LNCaP clone FGC (cell line): ENCODE data around the gene JAG1.

ENCODE experiments used
- DNase-seq: peaks from one replicate; pipeline ENCODE4 v3.0.0-alpha.2; 2011; ENCODE audit warnings: low read depth
- H3K4me3 ChIP-seq: 2 replicates; pipeline ENCODE4 v1.5.1; 2011; ENCODE audit warnings: mild to moderate bottlenecking, low read depth, low read length, control low read depth
- CTCF ChIP-seq: IDR thresholded peaks from 2 replicates; pipeline ENCODE4 v1.5.1; 2012; ENCODE audit warnings: mild to moderate bottlenecking; ENCODE audit not compliant: control insufficient read depth, insufficient read depth; ENCODE audit errors: extremely low read depth

JAG1 gene

GRCh38 chr20:10644458-10645204 lies 29.2 kb downstream of the JAG1 start:
- no peak for DNase-seq

DNA sequence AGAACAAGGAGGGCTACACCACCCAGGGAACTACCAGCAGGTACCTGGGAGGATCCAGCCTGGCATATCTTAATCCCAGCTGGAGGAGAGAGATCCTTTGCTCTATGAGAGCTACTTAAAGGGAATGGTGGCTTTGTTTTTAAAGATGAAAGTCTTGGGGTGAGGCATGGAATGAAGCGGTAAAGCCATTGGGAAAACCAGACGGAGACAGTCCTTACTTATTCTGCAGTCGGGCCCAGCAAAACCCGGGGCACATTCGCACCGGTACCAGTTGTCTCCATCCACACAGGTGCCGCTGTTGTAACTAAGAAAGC lies 30.3 kb downstream of the JAG1 start:
- no peak for DNase-seq
- TF ChIP-seq CTCF: no peak
- no peak overlapping the region for H3K4me3 ChIP-seq

More at GRCh38 chr20:10644458-10645204, 29.2 kb downstream of the JAG1 start:
- no peak for TF ChIP-seq CTCF
- no peak overlapping the region for H3K4me3 ChIP-seq

GRCh38 chr20:10642856-10643559 lies 30.8 kb downstream of the JAG1 start:
- H3K4me3 ChIP-seq: no peak overlapping the region
- DNase-seq: no peak
- no peak for TF ChIP-seq CTCF

DNA sequence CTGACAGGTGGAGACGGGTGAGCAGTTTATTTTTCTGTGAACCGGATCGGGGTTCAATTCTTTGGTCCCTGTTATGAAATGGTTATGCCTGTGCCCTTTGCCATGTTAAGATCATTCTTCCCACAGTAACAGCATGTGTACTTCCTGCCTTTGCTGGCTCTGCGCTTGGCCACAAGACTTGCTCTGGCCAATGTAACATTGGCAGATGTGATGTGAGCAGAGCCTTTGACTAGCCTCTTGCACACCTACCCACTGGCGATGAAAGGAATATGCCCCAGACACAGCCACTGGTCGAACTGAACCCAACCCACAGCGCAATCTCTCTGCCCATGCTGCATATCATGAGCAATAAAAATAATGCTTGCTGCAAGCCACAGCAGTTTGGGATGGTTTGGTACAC lies 31.9 kb downstream of the JAG1 start:
- no peak for TF ChIP-seq CTCF
- no peak overlapping the region for H3K4me3 ChIP-seq
- no peak for DNase-seq

DNA sequence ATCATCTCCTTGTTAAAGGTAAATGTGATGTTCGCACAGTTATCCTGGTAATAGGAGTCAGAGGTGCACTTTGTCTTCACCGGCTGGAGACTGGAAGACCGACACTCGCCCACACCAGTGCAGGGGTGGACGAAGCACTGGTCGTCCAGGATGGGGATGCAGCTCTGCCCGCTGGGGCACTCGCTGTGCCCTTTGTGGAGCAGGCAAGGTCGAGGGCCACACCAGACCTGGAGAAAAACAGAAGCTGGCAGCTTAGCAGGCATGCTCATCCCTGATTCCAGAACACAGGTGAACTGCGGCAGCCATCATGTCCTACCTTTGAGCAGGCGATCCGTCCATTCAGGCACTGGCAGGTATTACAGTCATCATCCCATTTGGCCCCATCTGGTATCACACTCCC lies 32.3 kb downstream of the JAG1 start:
- DNase-seq: no peak
- no peak overlapping the region for H3K4me3 ChIP-seq
- TF ChIP-seq CTCF: no peak

DNA sequence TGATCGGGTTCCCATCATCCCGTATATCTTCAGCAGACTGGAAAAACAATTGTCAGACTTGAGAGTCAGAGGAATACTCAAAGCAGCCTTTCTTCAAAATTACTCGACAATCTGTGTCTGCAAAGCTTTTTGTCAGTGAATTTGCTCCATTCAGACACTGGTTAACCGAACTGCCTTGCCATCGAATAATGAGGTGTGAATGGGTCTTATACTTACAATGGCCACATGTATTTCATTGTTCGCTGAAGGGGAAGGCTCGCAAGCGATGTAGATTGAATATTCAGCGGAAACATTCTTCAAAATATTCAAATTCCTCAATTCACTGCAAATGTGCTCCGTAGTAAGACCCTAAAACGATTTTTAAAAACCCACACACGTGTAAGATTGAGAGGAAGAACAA lies 32.9 kb downstream of the JAG1 start:
- DNase-seq: no peak
- TF ChIP-seq CTCF: no peak
- no peak overlapping the region for H3K4me3 ChIP-seq
